Measurements from ENCODE around the gene FBXO46.

GRCh38 chr19:45676851-45677263, 53.8 kb downstream of the FBXO46 start:
- TF ChIP-seq CTCF (conservative IDR thresholded peaks at IDR 0.05) (no peak), ZFX (IDR thresholded peaks at IDR 0.05) (no peak)
